Mammary epithelial cell (primary cell): Measurements from ENCODE around the gene SERPINB2.

Experiments used
- EZH2 ChIP-seq: IDR thresholded peaks from 2 replicates; pipeline ENCODE4 v1.6.1; 2012; ENCODE audit warnings: low read length, inconsistent platforms, borderline replicate concordance
- TF ChIP-seq, protein P1 (sequence below), 2 donors: IDR thresholded peaks in 1 of 2; conservative IDR thresholded peaks in 1 of 2; 2 replicates each; pipeline ENCODE4 v1.5.1; 2011 to 2012; ENCODE audit warnings: inconsistent platforms in 2 of 2, low read length in 2 of 2, mild to moderate bottlenecking in 2 of 2, control low read depth in 1 of 2, low read depth in 1 of 2; ENCODE audit not compliant: insufficient read depth in 1 of 2; ENCODE audit errors: extremely low read depth in 1 of 2

DNA sequence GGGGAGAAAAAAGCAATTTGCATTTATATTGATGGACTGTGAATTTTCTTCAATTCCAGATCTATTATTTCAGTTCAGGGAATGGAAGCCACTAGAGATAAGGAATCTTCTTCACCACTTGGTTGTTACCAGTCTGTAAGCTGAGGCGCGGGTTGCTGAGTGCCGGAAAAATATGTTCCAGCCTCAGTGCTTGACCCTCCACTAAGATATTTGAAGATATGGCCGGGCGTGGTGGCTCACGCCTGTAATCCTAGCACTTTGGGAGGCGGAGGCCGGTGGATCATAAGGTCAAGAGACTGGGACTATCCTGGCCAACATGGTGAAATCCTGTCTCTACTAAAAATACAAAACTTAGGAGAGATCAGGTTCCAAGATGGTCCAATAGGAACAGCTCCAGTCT lies 52.5 kb downstream of the SERPINB2 start:
- no peak for TF ChIP-seq EZH2
- TF ChIP-seq, protein P1, sequence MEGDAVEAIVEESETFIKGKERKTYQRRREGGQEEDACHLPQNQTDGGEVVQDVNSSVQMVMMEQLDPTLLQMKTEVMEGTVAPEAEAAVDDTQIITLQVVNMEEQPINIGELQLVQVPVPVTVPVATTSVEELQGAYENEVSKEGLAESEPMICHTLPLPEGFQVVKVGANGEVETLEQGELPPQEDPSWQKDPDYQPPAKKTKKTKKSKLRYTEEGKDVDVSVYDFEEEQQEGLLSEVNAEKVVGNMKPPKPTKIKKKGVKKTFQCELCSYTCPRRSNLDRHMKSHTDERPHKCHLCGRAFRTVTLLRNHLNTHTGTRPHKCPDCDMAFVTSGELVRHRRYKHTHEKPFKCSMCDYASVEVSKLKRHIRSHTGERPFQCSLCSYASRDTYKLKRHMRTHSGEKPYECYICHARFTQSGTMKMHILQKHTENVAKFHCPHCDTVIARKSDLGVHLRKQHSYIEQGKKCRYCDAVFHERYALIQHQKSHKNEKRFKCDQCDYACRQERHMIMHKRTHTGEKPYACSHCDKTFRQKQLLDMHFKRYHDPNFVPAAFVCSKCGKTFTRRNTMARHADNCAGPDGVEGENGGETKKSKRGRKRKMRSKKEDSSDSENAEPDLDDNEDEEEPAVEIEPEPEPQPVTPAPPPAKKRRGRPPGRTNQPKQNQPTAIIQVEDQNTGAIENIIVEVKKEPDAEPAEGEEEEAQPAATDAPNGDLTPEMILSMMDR (conservative IDR thresholded peaks at IDR 0.05 in 1 of 2, IDR thresholded peaks at IDR 0.05 in 1 of 2; ENCODE audit: extremely low read depth in 1 of 2, insufficient read depth in 1 of 2, low read depth in 1 of 2, low read length in 2 of 2), result no peak
